Measurements from ENCODE around the gene CEACAM3. TPM values are rescaled to one million over a fixed set of nuclear protein-coding genes. Genes with fewer than 3 reads are reported as not detected.
"Not testable (repeated sequence)": the region's sequence is repeated elsewhere in the genome, so short reads cannot be mapped to it uniquely, and the experiment has no call there.

The CEACAM3 gene
- total and polyA plus RNA-seq, 4 donors = 0.37 to 0.70 (median 0.59) TPM; not detected in 1

GRCh38 chr19:41748012-41748411 is 48.4 kb upstream of the CEACAM3 start:
- Histone ChIP-seq H3K27me3 (ENCODE audit: control insufficient read depth in 4 of 4, insufficient read depth in 4 of 4, low read length in 3 of 4) (peaks cover 0 to 10% (median 3%) of the 10 kb centered on the region in 4 donors), H3K4me3 (ENCODE audit: low read depth in 1 of 3, low read length in 3 of 3) (no peak overlapping the region), H3K27ac (ENCODE audit: low read depth in 1 of 2, low read length in 2 of 2) (no peak overlapping the region), H3K9me3 (ENCODE audit: control insufficient read depth in 4 of 4, low read length in 3 of 4) (no peaks in the 10 kb centered on the region), H3K9ac (ENCODE audit: low read depth in 1 of 2, low read length in 2 of 2) (no peak overlapping the region), H3K4me1 (ENCODE audit: control insufficient read depth in 4 of 4, insufficient read depth in 4 of 4, low read length in 3 of 4) (no peaks in the 10 kb centered on the region), H3K36me3 (ENCODE audit: control insufficient read depth in 4 of 4, insufficient read depth in 3 of 4, low read depth in 1 of 4, low read length in 3 of 4) (no peaks in the 10 kb centered on the region)
- DNase-seq (ENCODE audit: low spot score) = no peak
- WGBS = 46% methylated on average over 3 of the region's 3 CpGs
- TF ChIP-seq GABPA (IDR thresholded peaks at IDR 0.05 in 1 of 2, conservative IDR thresholded peaks at IDR 0.05 in 1 of 2) (no peak), MAX (IDR thresholded peaks at IDR 0.05) (no peak), YY1 (IDR thresholded peaks at IDR 0.05) (no peak), NR2F2 (IDR thresholded peaks at IDR 0.05) (no peak), SP1 (IDR thresholded peaks at IDR 0.05) (no peak), ATF3 (IDR thresholded peaks at IDR 0.05) (no peak), RAD21 (IDR thresholded peaks at IDR 0.05) (no peak), FOXA2 (IDR thresholded peaks at IDR 0.05) (no peak), TAF1 (conservative IDR thresholded peaks at IDR 0.05) (no peak), EGR1 (IDR thresholded peaks at IDR 0.05; ENCODE audit: low read depth in 2 of 2) (no peak), CTCF (IDR thresholded peaks at IDR 0.05; ENCODE audit: low read depth, low read length, missing input control) (no peak), JUND (IDR thresholded peaks at IDR 0.05) (no peak), RXRA (IDR thresholded peaks at IDR 0.05) (no peak), HNF4A (conservative IDR thresholded peaks at IDR 0.05) (no peak), ZBTB33 (IDR thresholded peaks at IDR 0.05) (no peak), HNF4G (IDR thresholded peaks at IDR 0.05) (no peak), REST (IDR thresholded peaks at IDR 0.05) (no peak), FOXA1 (IDR thresholded peaks at IDR 0.05) (no peak)

GRCh38 chr19:41750248-41751134 is 45.9 kb upstream of the CEACAM3 start:
- 45% methylated on average over 8 of the region's 10 CpGs for WGBS
- H3K4me3 ChIP-seq (ENCODE audit: low read depth in 1 of 3, low read length in 3 of 3); H3K9ac ChIP-seq (ENCODE audit: low read depth in 1 of 2, low read length in 2 of 2); H3K9me3 ChIP-seq (ENCODE audit: control insufficient read depth in 4 of 4, low read length in 3 of 4); H3K27ac ChIP-seq (ENCODE audit: low read depth in 1 of 2, low read length in 2 of 2); H3K36me3 ChIP-seq (ENCODE audit: control insufficient read depth in 4 of 4, insufficient read depth in 3 of 4, low read depth in 1 of 4, low read length in 3 of 4); DNase-seq (ENCODE audit: low spot score); H3K4me1 ChIP-seq (ENCODE audit: control insufficient read depth in 4 of 4, insufficient read depth in 4 of 4, low read length in 3 of 4): not testable (repeated sequence)
- H3K27me3 ChIP-seq (ENCODE audit: control insufficient read depth in 4 of 4, insufficient read depth in 4 of 4, low read length in 3 of 4) = peaks cover 0 to 10% (median 1%) of the 10 kb centered on the region in 4 donors

Data from liver (tissue), 9 donors.